Measurements from ENCODE around the gene ADAM11.
"Not testable (repeated sequence)": the region's sequence is repeated elsewhere in the genome, so short reads cannot be mapped to it uniquely, and the experiment has no call there.

Gene ADAM11

DNA sequence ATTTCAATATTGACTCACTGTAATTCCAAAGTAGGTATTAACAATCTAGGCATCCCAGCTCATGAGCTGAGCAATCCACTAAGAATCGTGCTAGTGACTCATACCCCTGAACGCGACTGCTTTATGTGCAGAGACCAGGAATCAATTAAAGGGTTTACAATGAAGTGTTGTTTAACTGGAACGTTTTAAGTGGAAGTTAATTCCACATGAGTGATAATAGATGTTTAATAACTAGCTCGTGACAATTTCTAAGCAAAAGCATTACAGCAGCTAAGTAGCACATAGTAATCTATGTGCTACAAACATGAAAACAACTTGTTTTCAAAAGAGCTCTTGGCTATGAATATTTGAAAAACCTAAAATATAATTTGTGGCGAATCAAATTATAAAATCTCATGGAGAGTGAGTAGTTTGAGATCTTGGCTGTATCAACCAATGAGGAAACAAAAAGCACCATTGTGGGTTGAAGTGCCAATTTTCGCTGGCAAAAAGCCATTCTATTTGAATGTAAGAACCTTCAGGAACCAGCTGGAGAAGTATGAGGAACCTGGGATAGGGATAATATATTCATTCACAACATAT lies 61.9 kb downstream of the ADAM11 start:
- Histone ChIP-seq H3K9me3 (ENCODE audit: insufficient read depth, low read length) (no peaks in the 10 kb centered on the region), H3K9ac (ENCODE audit: insufficient read length, low read depth) (no peak overlapping the region), H3K36me3 (ENCODE audit: insufficient read depth, insufficient read length, low read length) (peaks cover 14% of the 10 kb centered on the region), H3K4me1 (ENCODE audit: insufficient read depth, insufficient read length) (peaks cover 3% of the 10 kb centered on the region), H3K27me3 (ENCODE audit: insufficient read depth, insufficient read length) (no peaks in the 10 kb centered on the region), H3K4me3 (ENCODE audit: insufficient read length, low read depth) (no peak overlapping the region)
- DNase-seq (ENCODE audit: low read depth, low spot score): no peak
- TF ChIP-seq ZNF274 (IDR thresholded peaks at IDR 0.05; ENCODE audit: low read depth, low read length): no peak
- no peak for TF ChIP-seq YY1 (IDR thresholded peaks at IDR 0.05; ENCODE audit: insufficient read depth, insufficient read length)
- no peak for TF ChIP-seq SUZ12 (IDR thresholded peaks at IDR 0.05; ENCODE audit: extremely low read depth, insufficient read depth, insufficient read length)

- not testable (repeated sequence) for H3K9ac ChIP-seq (ENCODE audit: insufficient read length, low read depth); H3K4me3 ChIP-seq (ENCODE audit: insufficient read length, low read depth); H3K9me3 ChIP-seq (ENCODE audit: insufficient read depth, low read length); DNase-seq (ENCODE audit: low read depth, low spot score); H3K36me3 ChIP-seq (ENCODE audit: insufficient read depth, insufficient read length, low read length); H3K27me3 ChIP-seq (ENCODE audit: insufficient read depth, insufficient read length); H3K4me1 ChIP-seq (ENCODE audit: insufficient read depth, insufficient read length)
These were observed 66.4 kb downstream of the ADAM11 start for GRCh38 chr17:44825236-44825635.

- no peak overlapping the region for H3K9ac ChIP-seq (ENCODE audit: insufficient read length, low read depth)
- DNase-seq (ENCODE audit: low read depth, low spot score): no peak
- no peaks in the 10 kb centered on the region for H3K27me3 ChIP-seq (ENCODE audit: insufficient read depth, insufficient read length)
- TF ChIP-seq YY1 (IDR thresholded peaks at IDR 0.05; ENCODE audit: insufficient read depth, insufficient read length): no peak
- no peak for TF ChIP-seq ZNF274 (IDR thresholded peaks at IDR 0.05; ENCODE audit: low read depth, low read length)
- TF ChIP-seq SUZ12 (IDR thresholded peaks at IDR 0.05; ENCODE audit: extremely low read depth, insufficient read depth, insufficient read length): no peak
- no peak overlapping the region for H3K4me3 ChIP-seq (ENCODE audit: insufficient read length, low read depth)
- peaks cover 5% of the 10 kb centered on the region for H3K4me1 ChIP-seq (ENCODE audit: insufficient read depth, insufficient read length)
- H3K36me3 ChIP-seq (ENCODE audit: insufficient read depth, insufficient read length, low read length): peaks cover 6% of the 10 kb centered on the region
- no peaks in the 10 kb centered on the region for H3K9me3 ChIP-seq (ENCODE audit: insufficient read depth, low read length)
These were observed 67.5 kb downstream of the ADAM11 start for GRCh38 chr17:44826123-44826790.

- H3K4me3 ChIP-seq (ENCODE audit: insufficient read length, low read depth): no peak overlapping the region
- H3K27me3 ChIP-seq (ENCODE audit: insufficient read depth, insufficient read length): no peaks in the 10 kb centered on the region
- no peaks in the 10 kb centered on the region for H3K9me3 ChIP-seq (ENCODE audit: insufficient read depth, low read length)
- TF ChIP-seq ZNF274 (IDR thresholded peaks at IDR 0.05; ENCODE audit: low read depth, low read length) (no peak), YY1 (IDR thresholded peaks at IDR 0.05; ENCODE audit: insufficient read depth, insufficient read length) (no peak), SUZ12 (IDR thresholded peaks at IDR 0.05; ENCODE audit: extremely low read depth, insufficient read depth, insufficient read length) (no peak)
- peaks cover 6% of the 10 kb centered on the region for H3K36me3 ChIP-seq (ENCODE audit: insufficient read depth, insufficient read length, low read length)
- H3K9ac ChIP-seq (ENCODE audit: insufficient read length, low read depth): no peak overlapping the region
- H3K4me1 ChIP-seq (ENCODE audit: insufficient read depth, insufficient read length): peaks cover 12% of the 10 kb centered on the region
- no peak for DNase-seq (ENCODE audit: low read depth, low spot score)
These were observed 69.1 kb downstream of the ADAM11 start for GRCh38 chr17:44827863-44828262.

DNA sequence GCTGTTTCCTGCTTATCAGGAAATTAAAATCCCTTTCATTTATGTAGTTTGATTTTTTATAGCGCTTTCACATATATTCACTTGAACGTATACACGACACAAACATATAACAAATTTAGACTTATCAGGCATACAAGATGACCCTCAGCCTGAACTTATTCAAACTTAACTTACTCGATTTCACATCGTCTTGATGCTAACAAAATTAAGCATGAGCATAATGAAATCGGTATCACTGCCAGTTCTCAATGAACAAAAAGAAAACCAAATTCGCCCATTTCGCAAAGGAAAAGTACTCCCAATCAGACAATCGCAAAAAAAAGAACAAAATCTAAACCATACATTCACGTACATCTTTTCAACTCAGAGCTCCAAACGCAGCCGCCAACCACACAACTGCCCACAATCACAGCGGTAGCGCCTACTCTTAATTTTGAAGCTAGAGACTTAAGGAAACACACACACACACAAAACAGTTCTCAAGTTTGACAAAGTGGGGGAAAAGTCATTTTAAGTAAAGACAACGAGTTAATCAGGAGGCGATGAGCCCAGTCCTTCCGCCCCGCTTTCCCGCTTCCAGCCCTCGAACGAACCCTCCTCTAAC lies 70.2 kb downstream of the ADAM11 start:
- no peak for TF ChIP-seq ZNF274 (IDR thresholded peaks at IDR 0.05; ENCODE audit: low read depth, low read length)
- no peak for TF ChIP-seq SUZ12 (IDR thresholded peaks at IDR 0.05; ENCODE audit: extremely low read depth, insufficient read depth, insufficient read length)
- no peak for TF ChIP-seq YY1 (IDR thresholded peaks at IDR 0.05; ENCODE audit: insufficient read depth, insufficient read length)
- Histone ChIP-seq H3K9ac (ENCODE audit: insufficient read length, low read depth) (peak overlapping the region; percentile 93), H3K36me3 (ENCODE audit: insufficient read depth, insufficient read length, low read length) (peaks cover 3% of the 10 kb centered on the region), H3K4me3 (ENCODE audit: insufficient read length, low read depth) (peak overlapping the region; percentile 84), H3K27me3 (ENCODE audit: insufficient read depth, insufficient read length) (no peaks in the 10 kb centered on the region), H3K4me1 (ENCODE audit: insufficient read depth, insufficient read length) (peaks cover 13% of the 10 kb centered on the region), H3K9me3 (ENCODE audit: insufficient read depth, low read length) (no peaks in the 10 kb centered on the region)
- no peak for DNase-seq (ENCODE audit: low read depth, low spot score)

DNA sequence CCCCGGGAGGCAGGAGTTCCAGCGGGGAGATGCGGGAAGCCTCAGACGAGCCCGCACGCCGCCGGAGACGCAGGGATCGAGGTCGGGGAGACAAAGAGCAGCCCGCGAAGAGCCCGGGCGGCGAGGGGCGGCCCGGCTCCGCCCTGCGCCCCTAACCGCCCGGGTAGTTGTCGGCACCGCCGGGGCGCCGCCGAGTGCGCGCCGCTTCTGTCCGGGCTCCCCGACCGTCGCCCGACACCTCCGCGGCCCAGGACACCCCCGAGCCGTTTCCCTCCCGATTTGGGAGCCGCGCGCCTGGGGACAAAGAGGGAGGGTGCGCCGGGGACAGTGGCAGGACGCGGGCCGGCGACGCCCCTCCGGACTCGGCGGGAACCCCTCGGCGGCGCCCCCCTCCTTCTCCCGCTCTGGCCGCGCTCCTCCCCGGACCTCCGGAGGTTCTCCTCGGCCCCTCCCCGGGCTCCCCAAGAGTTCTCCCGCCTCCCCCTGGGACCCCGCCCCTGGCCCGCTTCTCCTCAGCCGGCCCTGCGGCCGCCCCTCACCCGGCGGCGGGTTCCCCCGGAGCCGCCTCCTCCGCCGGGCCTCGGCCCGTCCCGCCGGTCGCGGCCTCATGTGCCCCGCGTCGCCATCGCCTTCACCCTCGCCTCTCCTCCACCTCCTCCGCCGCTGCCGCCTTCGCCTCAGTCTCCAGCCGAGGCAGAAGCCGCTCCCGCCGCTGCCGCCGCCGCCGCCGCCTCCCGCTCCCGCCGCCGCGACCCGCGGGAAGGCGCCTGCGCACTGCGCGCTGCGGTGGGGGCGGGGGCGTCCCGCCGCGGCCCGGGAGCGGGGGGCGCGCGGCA lies 71.0 kb downstream of the ADAM11 start, which contains the start of gene GJC1:
Gene GJC1 (minus strand): TSS at position 765 of the 836 bp plus-strand sequence. CDS start 24,470 bp downstream, outside the sequence.
- peak within 1 kb of the TSS; percentile 84 for H3K4me3 ChIP-seq (ENCODE audit: insufficient read length, low read depth)
- DNase-seq (ENCODE audit: low read depth, low spot score): no peak
- H3K9me3 ChIP-seq (ENCODE audit: insufficient read depth, low read length): no peaks in the 10 kb centered on the region
- H3K36me3 ChIP-seq (ENCODE audit: insufficient read depth, insufficient read length, low read length): no peaks in the 10 kb centered on the region
- H3K9ac ChIP-seq (ENCODE audit: insufficient read length, low read depth): peak within 1 kb of the TSS; percentile 93
- no peaks in the 10 kb centered on the region for H3K27me3 ChIP-seq (ENCODE audit: insufficient read depth, insufficient read length)
- peaks cover 13% of the 10 kb centered on the region for H3K4me1 ChIP-seq (ENCODE audit: insufficient read depth, insufficient read length)
- TF ChIP-seq SUZ12 (IDR thresholded peaks at IDR 0.05; ENCODE audit: extremely low read depth, insufficient read depth, insufficient read length) (no peak), YY1 (IDR thresholded peaks at IDR 0.05; ENCODE audit: insufficient read depth, insufficient read length) (no peak), ZNF274 (IDR thresholded peaks at IDR 0.05; ENCODE audit: low read depth, low read length) (no peak)
